ENCODE data around the gene CDR2L.

DNA sequence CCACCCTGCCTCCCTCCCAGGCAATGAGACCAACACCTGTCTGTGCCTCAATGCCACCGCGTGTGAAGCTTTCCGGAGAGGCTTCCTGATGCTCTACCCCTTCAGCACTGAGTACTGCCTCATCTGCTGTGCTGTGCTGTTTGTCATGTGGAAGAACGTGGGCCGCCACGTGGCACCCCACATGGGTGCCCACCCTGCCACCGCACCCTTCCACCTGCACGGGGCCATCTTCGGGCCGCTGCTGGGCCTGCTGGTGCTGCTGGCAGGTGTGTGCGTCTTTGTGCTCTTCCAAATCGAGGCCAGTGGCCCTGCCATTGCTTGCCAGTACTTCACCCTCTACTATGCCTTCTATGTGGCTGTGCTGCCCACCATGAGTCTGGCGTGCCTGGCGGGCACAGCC, 40.8 kb upstream of the CDR2L start:
- TF ChIP-seq USF1 (IDR thresholded peaks at IDR 0.05; ENCODE audit: borderline replicate concordance, low read depth) (no peak), REST (IDR thresholded peaks at IDR 0.05; ENCODE audit: low read depth, low read length) (no peak), EP300 (IDR thresholded peaks at IDR 0.05; ENCODE audit: borderline replicate concordance in 1 of 2, low read depth in 1 of 2, low read length in 1 of 2) (no peak), POLR2AphosphoS5 (IDR thresholded peaks at IDR 0.05; ENCODE audit: low read depth, low read length) (no peak), YY1 (IDR thresholded peaks at IDR 0.05; ENCODE audit: low read depth) (no peak), EZH2phosphoT487 (IDR thresholded peaks at IDR 0.05; ENCODE audit: borderline replicate concordance, low read depth) (no peak), FOXM1 (IDR thresholded peaks at IDR 0.05; ENCODE audit: low read depth) (no peak), RFX5 (IDR thresholded peaks at IDR 0.05; ENCODE audit: low read length) (no peak), RAD21 (IDR thresholded peaks at IDR 0.05; ENCODE audit: low read length) (no peak)
- TF ChIP-seq, protein P1, sequence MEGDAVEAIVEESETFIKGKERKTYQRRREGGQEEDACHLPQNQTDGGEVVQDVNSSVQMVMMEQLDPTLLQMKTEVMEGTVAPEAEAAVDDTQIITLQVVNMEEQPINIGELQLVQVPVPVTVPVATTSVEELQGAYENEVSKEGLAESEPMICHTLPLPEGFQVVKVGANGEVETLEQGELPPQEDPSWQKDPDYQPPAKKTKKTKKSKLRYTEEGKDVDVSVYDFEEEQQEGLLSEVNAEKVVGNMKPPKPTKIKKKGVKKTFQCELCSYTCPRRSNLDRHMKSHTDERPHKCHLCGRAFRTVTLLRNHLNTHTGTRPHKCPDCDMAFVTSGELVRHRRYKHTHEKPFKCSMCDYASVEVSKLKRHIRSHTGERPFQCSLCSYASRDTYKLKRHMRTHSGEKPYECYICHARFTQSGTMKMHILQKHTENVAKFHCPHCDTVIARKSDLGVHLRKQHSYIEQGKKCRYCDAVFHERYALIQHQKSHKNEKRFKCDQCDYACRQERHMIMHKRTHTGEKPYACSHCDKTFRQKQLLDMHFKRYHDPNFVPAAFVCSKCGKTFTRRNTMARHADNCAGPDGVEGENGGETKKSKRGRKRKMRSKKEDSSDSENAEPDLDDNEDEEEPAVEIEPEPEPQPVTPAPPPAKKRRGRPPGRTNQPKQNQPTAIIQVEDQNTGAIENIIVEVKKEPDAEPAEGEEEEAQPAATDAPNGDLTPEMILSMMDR (IDR thresholded peaks at IDR 0.05), result no peak
- TF ChIP-seq, protein P2, sequence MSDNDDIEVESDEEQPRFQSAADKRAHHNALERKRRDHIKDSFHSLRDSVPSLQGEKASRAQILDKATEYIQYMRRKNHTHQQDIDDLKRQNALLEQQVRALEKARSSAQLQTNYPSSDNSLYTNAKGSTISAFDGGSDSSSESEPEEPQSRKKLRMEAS (IDR thresholded peaks at IDR 0.05; ENCODE audit: low read depth), result no peak
